Sigmoid colon (tissue), 7 donors: ENCODE results near the gene VPS26C. TPM values are rescaled to one million over a fixed set of nuclear protein-coding genes. Genes with fewer than 3 reads are reported as not detected.
A peak's percentile ranks its signal among the peaks of the same experiment; 100 is the strongest.
"Not testable (repeated sequence)": the region's sequence is repeated elsewhere in the genome, so short reads cannot be mapped to it uniquely, and the experiment has no call there.

Source experiments
- DNase-seq: peaks from one replicate; pipeline ENCODE4 v3.0.0-alpha.2; 2019
- H3K27ac ChIP-seq, 4 donors: fragments of 200-600 bp; sonication (generic); one replicate each; pipeline ENCODE4 v1.5.1; 2016 to 2019; ENCODE audit warnings: mild to moderate bottlenecking in 1 of 4
- H3K27me3 ChIP-seq, 3 donors: fragments of 200-600 bp; sonication (generic); one replicate each; pipeline ENCODE4 v1.5.1; 2019; ENCODE audit warnings: mild to moderate bottlenecking in 1 of 3
- H3K36me3 ChIP-seq, 4 donors: fragments of 200-600 bp; sonication (generic); one replicate each; pipeline ENCODE4 v1.5.1; 2016 to 2019
- H3K4me1 ChIP-seq, 4 donors: fragments of 200-600 bp; sonication (generic); one replicate each; pipeline ENCODE4 v1.5.1; 2017 to 2019
- H3K4me3 ChIP-seq, 4 donors: fragments of 200-600 bp; sonication (generic); one replicate each; pipeline ENCODE4 v1.5.1; 2017 to 2019; ENCODE audit warnings: mild to moderate bottlenecking in 2 of 4, moderate library complexity in 1 of 4
- H3K9me3 ChIP-seq, 4 donors: fragments of 200-600 bp in 3 of 4; sonication (generic) in 3 of 4; one replicate each; pipeline versions ENCODE4 v1.5.1 to v1.6.1; 2013 to 2019
- EP300 ChIP-seq, 4 donors: sonication (generic); formaldehyde crosslinking; IDR thresholded peaks; one replicate each; pipeline ENCODE4 v1.6.1; 2017; ENCODE audit warnings: antibody characterized with exemption in 4 of 4
- POLR2A ChIP-seq, 2 donors: fragments of 450-650 bp; IDR thresholded peaks; one replicate each; pipeline ENCODE4 v1.6.1; 2016; ENCODE audit warnings: antibody characterized with exemption in 2 of 2, mild to moderate bottlenecking in 2 of 2, moderate library complexity in 2 of 2
- POLR2AphosphoS5 ChIP-seq, 4 donors: sonication (generic); formaldehyde crosslinking; IDR thresholded peaks; one replicate each; pipeline ENCODE4 v1.6.1; 2017; ENCODE audit warnings: antibody characterized with exemption in 4 of 4
- WGBS, 2 donors: extraction: QIAGEN DNeasy Blood & Tissue Kit; methylation state at CpG; one replicate each; pipeline ENCODE4 v1.1.7; 2013; 5-methylcytosine and 5-hydroxymethylcytosine counted together
- intact Hi-C: fragments of 100-400 bp; cut with DNase I; formaldehyde crosslinking; loops from one replicate; pipeline ENCODE4 v1.15.1; 2023
- polyA plus RNA-seq, 3 donors: library from polyadenylated mRNA; stranded (reverse); fragments of 200-250 nt; gene quantifications; one replicate each; pipeline ENCODE4 v1.2.3, GENCODE V29; 2013
- total RNA-seq, 4 donors: library from RNA; depleted of rRNA; stranded (reverse); fragments of >200 nt; gene quantifications; one replicate each; pipeline ENCODE4 v1.1.0, GENCODE V29; 2016
- TF ChIP-seq, protein P1 (sequence below), 4 experiments: fragments of 450-650 bp in 3 of 4; fragments of 200-600 bp in 1 of 4; IDR thresholded peaks; one replicate each; pipeline ENCODE4 v1.5.1; 2016 to 2019; ENCODE audit warnings: antibody characterized with exemption in 4 of 4, mild to moderate bottlenecking in 3 of 4, moderate library complexity in 2 of 4
- donor health status: healthy with polysubstance abuse.
- donor health status: Bipolar disorder and iron deficiency.
- donor health status: healthy.

Gene VPS26C
- total RNA-seq (10 to 100 TPM; 47.1 to 71.7 (median 55.8) TPM), polyA plus RNA-seq (10 to 100 TPM; 34.2 to 71.2 (median 39.0) TPM)

DNA sequence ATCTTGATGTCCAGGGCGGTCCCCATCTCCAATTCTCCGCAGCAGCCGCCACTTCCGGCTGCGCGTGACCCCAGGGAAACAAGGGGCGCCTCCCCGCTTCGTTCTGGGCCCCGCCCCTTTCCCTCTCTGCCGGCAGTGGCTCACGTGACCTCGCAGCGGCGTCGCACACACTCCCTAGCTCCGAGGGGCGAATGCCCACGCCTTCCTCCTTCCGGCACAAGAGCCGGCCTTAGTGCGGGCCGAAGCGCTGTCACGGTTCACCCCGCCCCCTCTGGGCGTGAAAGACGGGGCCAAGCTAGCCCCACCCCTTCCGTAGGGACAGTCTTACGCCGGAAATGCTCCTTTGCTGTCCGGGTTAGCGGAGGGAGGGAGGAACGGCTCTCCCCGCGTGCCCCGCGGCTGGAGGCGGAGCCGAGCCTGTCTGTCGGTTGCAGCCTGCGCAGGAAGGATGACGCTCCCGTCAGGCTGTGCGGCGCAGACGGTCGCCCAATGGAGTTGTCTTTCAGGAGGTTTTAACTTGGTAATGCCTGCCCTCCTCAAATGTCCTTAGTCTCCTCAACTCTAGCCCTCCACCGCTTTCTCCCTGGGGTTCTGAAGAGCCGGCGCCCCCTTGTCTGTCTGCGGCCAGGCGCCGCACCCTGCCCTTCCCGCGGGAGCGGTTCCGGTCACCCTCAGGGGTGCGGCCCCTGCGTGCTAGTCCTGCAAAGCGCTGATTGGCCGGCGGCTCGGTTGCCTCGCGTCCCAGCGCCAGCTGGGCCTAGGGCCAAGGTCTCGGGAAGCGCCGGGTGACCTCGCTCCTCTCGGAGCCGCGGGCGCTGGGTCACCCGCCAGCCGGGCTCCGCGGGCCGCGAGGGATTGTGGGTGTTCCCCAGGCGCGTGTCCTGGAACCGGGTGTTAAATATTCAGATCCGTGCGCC, at the start of gene VPS26C:
VPS26C (minus strand) TSS at position 66 of the 917 bp plus-strand sequence; CDS start at position 26, 40 bp downstream.
- peaks cover 0 to 33% (median 28%) of the 10 kb centered on the region in 4 donors for H3K4me1 ChIP-seq
- DNase-seq = peak; percentile 99
- intact Hi-C loops = loop anchor here (1.0 to 10.0 kb wide), 7 partner anchors 45 to 296 kb away; partner anchors contain the start of genes DYRK1A, PIGP and TTC3

DNA sequence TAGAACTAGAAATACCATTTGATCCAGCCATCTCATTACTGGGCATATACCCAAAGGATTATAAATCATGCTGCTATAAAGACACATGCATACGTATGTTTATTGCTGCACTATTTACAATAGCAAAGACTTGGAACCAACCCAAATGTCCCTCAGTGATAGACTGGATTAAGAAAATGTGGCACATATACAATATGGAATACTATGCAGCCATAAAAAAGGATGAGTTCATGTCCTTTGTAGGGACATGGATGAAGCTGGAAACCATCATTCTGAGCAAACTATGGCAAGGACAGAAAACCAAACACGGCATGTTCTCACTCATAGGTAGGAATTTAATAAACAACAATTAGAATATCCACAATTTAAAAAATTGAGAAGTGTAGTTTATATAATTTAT, 48.9 kb upstream of the VPS26C start:
- H3K36me3 ChIP-seq, H3K9me3 ChIP-seq, DNase-seq, H3K4me1 ChIP-seq, intact Hi-C loops, H3K4me3 ChIP-seq, H3K27me3 ChIP-seq, H3K27ac ChIP-seq: not testable (repeated sequence)
- 61 to 81% methylated on average over 2 of the region's 2 CpGs for WGBS, 2 donors

More for the DNA sequence above, at the start of gene VPS26C:
- Histone ChIP-seq H3K9me3 (no peaks in the 10 kb centered on the region), H3K27ac (peak within 1 kb of the TSS; percentile 95 to 99 (median 98)), H3K36me3 (no peaks in the 10 kb centered on the region), H3K4me3 (peak within 1 kb of the TSS; percentile 79 to 98 (median 97)), H3K27me3 (no peaks in the 10 kb centered on the region)
- TF ChIP-seq POLR2AphosphoS5 (IDR thresholded peaks at IDR 0.05) = peak; percentile 73 to 96 (median 92)
- TF ChIP-seq, protein P1, sequence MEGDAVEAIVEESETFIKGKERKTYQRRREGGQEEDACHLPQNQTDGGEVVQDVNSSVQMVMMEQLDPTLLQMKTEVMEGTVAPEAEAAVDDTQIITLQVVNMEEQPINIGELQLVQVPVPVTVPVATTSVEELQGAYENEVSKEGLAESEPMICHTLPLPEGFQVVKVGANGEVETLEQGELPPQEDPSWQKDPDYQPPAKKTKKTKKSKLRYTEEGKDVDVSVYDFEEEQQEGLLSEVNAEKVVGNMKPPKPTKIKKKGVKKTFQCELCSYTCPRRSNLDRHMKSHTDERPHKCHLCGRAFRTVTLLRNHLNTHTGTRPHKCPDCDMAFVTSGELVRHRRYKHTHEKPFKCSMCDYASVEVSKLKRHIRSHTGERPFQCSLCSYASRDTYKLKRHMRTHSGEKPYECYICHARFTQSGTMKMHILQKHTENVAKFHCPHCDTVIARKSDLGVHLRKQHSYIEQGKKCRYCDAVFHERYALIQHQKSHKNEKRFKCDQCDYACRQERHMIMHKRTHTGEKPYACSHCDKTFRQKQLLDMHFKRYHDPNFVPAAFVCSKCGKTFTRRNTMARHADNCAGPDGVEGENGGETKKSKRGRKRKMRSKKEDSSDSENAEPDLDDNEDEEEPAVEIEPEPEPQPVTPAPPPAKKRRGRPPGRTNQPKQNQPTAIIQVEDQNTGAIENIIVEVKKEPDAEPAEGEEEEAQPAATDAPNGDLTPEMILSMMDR (IDR thresholded peaks at IDR 0.05) = no peak
- peak; percentile 65 to 72 for TF ChIP-seq POLR2A (IDR thresholded peaks at IDR 0.05)
- TF ChIP-seq EP300 (IDR thresholded peaks at IDR 0.05) = peak in 2 of 4 donors; percentile 51 to 84
- WGBS, 2 donors = 0% methylated on average over 86 of the region's 86 CpGs

DNA sequence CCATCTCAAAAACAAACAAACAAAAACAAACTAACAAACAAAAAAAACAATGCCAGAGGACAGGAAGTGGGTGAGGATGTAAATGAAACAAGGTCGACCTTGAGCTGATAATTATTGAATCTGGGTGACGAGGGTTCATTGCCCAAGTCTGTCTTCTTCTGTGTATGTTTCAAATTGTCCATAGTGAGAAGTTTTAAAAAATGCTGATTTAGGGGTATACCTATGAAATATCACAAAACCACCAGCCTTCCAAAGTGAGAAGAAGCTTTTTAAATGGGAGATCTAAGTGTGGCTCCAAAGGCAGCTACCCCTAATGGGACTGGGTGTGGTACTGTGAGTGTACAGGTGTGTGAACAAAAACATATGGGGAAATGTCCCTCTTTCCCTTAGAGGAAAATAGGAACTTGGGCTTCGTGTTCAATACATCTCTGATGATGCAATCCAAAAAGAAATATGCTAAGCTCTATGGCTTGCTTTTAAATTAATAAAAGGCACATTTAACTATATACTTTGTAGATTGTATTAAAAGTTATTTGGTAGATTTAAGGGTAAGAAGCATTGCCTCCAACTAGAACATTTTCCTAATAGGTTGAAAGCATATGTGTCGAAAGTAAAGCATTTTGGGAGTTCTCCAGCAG, 33.1 kb upstream of the VPS26C start:
- Histone ChIP-seq H3K36me3 (no peaks in the 10 kb centered on the region), H3K27me3 (no peaks in the 10 kb centered on the region), H3K9me3 (no peaks in the 10 kb centered on the region), H3K4me3 (no peak overlapping the region), H3K27ac (no peak overlapping the region), H3K4me1 (no peaks in the 10 kb centered on the region)
- TF ChIP-seq, protein P1 (IDR thresholded peaks at IDR 0.05) = no peak
- TF ChIP-seq POLR2AphosphoS5 (IDR thresholded peaks at IDR 0.05) (no peak), EP300 (IDR thresholded peaks at IDR 0.05) (no peak), POLR2A (IDR thresholded peaks at IDR 0.05) (no peak)
- intact Hi-C loops = no loop called here
- DNase-seq = no peak
- 61 to 77% methylated on average over 4 of the region's 4 CpGs for WGBS, 2 donors

DNA sequence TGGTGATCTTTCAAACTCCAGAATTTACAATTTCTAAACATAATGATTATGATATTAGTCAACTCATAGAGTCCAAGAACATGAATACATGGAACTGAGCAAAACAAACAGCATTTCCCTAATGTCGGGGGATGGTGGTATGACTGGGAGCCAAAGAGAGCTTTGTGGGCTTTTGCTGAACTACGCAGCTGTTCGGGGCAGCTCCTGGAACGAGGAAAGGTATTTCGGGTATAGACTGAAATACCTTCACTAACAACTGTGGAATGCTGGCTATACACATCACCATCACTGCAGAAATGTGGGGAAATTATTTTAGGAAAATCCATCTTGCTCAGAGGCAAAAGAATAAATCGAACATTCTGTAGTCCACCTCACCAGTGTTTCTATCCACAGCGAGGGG, 30.2 kb upstream of the VPS26C start:
- no peak for TF ChIP-seq POLR2AphosphoS5 (IDR thresholded peaks at IDR 0.05)
- TF ChIP-seq EP300 (IDR thresholded peaks at IDR 0.05) = no peak
- TF ChIP-seq, protein P1 (IDR thresholded peaks at IDR 0.05) = no peak
- TF ChIP-seq POLR2A (IDR thresholded peaks at IDR 0.05) = no peak
- Histone ChIP-seq H3K36me3 (no peaks in the 10 kb centered on the region), H3K9me3 (no peaks in the 10 kb centered on the region), H3K4me1 (peaks cover 0 to 6% (median 0%) of the 10 kb centered on the region in 4 donors), H3K4me3 (no peak overlapping the region), H3K27ac (no peak overlapping the region), H3K27me3 (no peaks in the 10 kb centered on the region)
- no peak for DNase-seq
- 89 to 91% methylated on average over 7 of the region's 7 CpGs for WGBS, 2 donors
- intact Hi-C loops = no loop called here

DNA sequence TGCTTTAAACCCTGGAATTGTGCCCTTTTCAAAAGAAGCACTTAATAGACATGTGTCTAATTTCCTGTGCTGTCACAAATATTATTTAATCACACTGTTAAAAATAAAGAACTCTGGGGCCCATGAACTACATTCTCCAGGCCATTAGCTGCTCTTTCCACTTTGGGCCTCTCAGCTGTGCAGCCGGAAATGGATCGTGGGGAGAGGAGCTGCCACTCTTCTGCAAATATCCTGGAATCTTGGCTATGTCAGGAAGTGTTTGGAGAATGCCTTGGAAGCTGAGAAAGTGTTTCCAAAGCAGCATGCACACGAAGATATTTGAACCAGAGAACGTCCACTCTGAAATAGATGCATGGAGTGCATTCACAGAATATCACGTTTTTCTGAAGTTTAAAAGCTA, 27.5 kb upstream of the VPS26C start:
- no peak overlapping the region for H3K27ac ChIP-seq

More for the DNA sequence above, 27.5 kb upstream of the VPS26C start:
- DNase-seq = no peak
- H3K4me3 ChIP-seq = no peak overlapping the region
- TF ChIP-seq POLR2A (IDR thresholded peaks at IDR 0.05) (no peak), POLR2AphosphoS5 (IDR thresholded peaks at IDR 0.05) (no peak)
- H3K9me3 ChIP-seq = no peaks in the 10 kb centered on the region
- H3K4me1 ChIP-seq = peaks cover 0 to 6% (median 0%) of the 10 kb centered on the region in 4 donors
- intact Hi-C loops = no loop called here
- H3K27me3 ChIP-seq = no peaks in the 10 kb centered on the region
- 59 to 73% methylated on average over 5 of the region's 5 CpGs for WGBS, 2 donors
- H3K36me3 ChIP-seq = no peaks in the 10 kb centered on the region
